ENCODE results near the gene DACH1. TPM values are rescaled to one million over a fixed set of nuclear protein-coding genes. Genes with fewer than 3 reads are reported as not detected.

Gene DACH1
- total and polyA plus RNA-seq, 2 of the 8 experiments (the other 6 are each of a cell fraction or from before 2014, with no cell fraction given): 0.12 to 0.67 TPM

- no peak overlapping the region for H3K23ac ChIP-seq (ENCODE audit: insufficient read length)
- H4K8ac ChIP-seq (ENCODE audit: extremely low read depth, insufficient read depth, low read length): no peak overlapping the region
- no peak overlapping the region for H4K91ac ChIP-seq (replicated peaks; ENCODE audit: insufficient read length, low read length)
- H3K79me2 ChIP-seq (ENCODE audit: control insufficient read depth in 1 of 2, insufficient read depth in 2 of 2, low read length in 2 of 2): no peaks in the 10 kb centered on the region
- H3K9ac ChIP-seq (replicated peaks in 1 of 4; ENCODE audit: extremely low read depth in 1 of 4, low read depth in 3 of 4, low read length in 3 of 4): no peak overlapping the region
- no peak overlapping the region for H2AK5ac ChIP-seq (ENCODE audit: low read depth, low read length)
- no peak overlapping the region for H4K5ac ChIP-seq (ENCODE audit: insufficient read length, low read depth, low read length)
- no peak overlapping the region for H2BK20ac ChIP-seq (ENCODE audit: low read length)
- no peaks in the 10 kb centered on the region for H3K36me3 ChIP-seq (ENCODE audit: control insufficient read depth in 2 of 4, insufficient read depth in 4 of 4, low read length in 3 of 4)
- no peaks in the 10 kb centered on the region; the same call in 1 of the 2 replicates for H3K23me2 ChIP-seq (ENCODE audit: low read depth, low read length)
- H3K27ac ChIP-seq (ENCODE audit: low read depth, low read length): no peak overlapping the region
- FAIRE-seq: no peak
- no peak overlapping the region for H2BK15ac ChIP-seq (ENCODE audit: low read length)
- no peak overlapping the region for H2BK12ac ChIP-seq (ENCODE audit: low read depth, low read length)
- POLR2A ChIA-PET (ENCODE audit: partially characterized antibody): no interaction called here
- no peaks in the 10 kb centered on the region for H3K9me3 ChIP-seq (ENCODE audit: insufficient read depth in 2 of 2, low read depth in 1 of 2, low read length in 1 of 2)
- no peak overlapping the region for H3K14ac ChIP-seq (ENCODE audit: insufficient read length)
- no peak overlapping the region for H3K4ac ChIP-seq (replicated peaks; ENCODE audit: insufficient read length, low read depth, low read length)
- H2BK120ac ChIP-seq (replicated peaks; ENCODE audit: low read depth, low read length): no peak overlapping the region
- H3K4me2 ChIP-seq (ENCODE audit: insufficient read depth in 1 of 2, low read depth in 2 of 2, low read length in 2 of 2): no peak overlapping the region
- DNase-seq (ENCODE audit: low read depth in 1 of 2, low spot score in 2 of 2): no peak
- no peak overlapping the region for H3K56ac ChIP-seq (replicated peaks; ENCODE audit: insufficient read length, low read depth, low read length)
- H2BK5ac ChIP-seq (ENCODE audit: low read depth, low read length): no peak overlapping the region
- CTCF ChIA-PET (ENCODE audit: partially characterized antibody): interaction anchor here (1.0 kb wide), 1 partner anchor 9 kb away, joined by 3 read pairs; no protein-coding TSS in a partner anchor
- H3K27me3 ChIP-seq (replicated peaks in 1 of 4; ENCODE audit: control insufficient read depth in 3 of 4, extremely low read depth in 1 of 4, insufficient read depth in 3 of 4, low read length in 3 of 4): no peaks in the 10 kb centered on the region
- 96% methylated on average over 4 of the region's 4 CpGs; no CpG with 5 or more reads in 1 of the 2 experiments for WGBS, 2 experiments (ENCODE audit: extremely low coverage in 1 of 2, insufficient coverage in 1 of 2, insufficient read length in 1 of 2, insufficient replicate concordance in 2 of 2, low coverage in 1 of 2, low lambda C conversion rate in 2 of 2, missing lambda C conversion rate in 1 of 2)
- no peak overlapping the region for H2AFZ ChIP-seq (ENCODE audit: low read length)
- H3K18ac ChIP-seq (ENCODE audit: extremely low read depth, low read length): no peak overlapping the region
- no peaks in the 10 kb centered on the region for H4K20me1 ChIP-seq (replicated peaks in 1 of 2; ENCODE audit: control insufficient read depth in 1 of 2, insufficient read depth in 2 of 2, low read length in 2 of 2)
- no peaks in the 10 kb centered on the region for H3K79me1 ChIP-seq (ENCODE audit: low read depth, low read length)
- H3K4me1 ChIP-seq (replicated peaks in 1 of 4; ENCODE audit: control insufficient read depth in 3 of 4, insufficient read depth in 4 of 4, low read length in 3 of 4): no peaks in the 10 kb centered on the region
- no peak overlapping the region for H3K4me3 ChIP-seq (ENCODE audit: extremely low read depth in 1 of 4, insufficient read depth in 2 of 4, low read depth in 3 of 4, low read length in 4 of 4)
- TF ChIP-seq POLR2AphosphoS5 (IDR thresholded peaks at IDR 0.05; ENCODE audit: low read depth, low read length) (no peak), SRF (IDR thresholded peaks at IDR 0.05; ENCODE audit: low read depth, low read length) (no peak), MAFK (IDR thresholded peaks at IDR 0.05; ENCODE audit: low read depth, low read length) (no peak), SIN3A (conservative IDR thresholded peaks at IDR 0.05 in 1 of 2, IDR thresholded peaks at IDR 0.05 in 1 of 2; ENCODE audit: low read depth in 1 of 2, low read length in 2 of 2) (no peak), BRCA1 (IDR thresholded peaks at IDR 0.05; ENCODE audit: low read depth, low read length) (no peak), GABPA (IDR thresholded peaks at IDR 0.05; ENCODE audit: borderline replicate concordance, insufficient read depth, low read length) (no peak), TAF7 (optimal IDR thresholded peaks at IDR 0.05; ENCODE audit: borderline replicate concordance, low read depth, low read length) (no peak), ZNF274 (IDR thresholded peaks at IDR 0.05; ENCODE audit: borderline replicate concordance, extremely low read depth, low read length) (no peak), E2F6 (IDR thresholded peaks at IDR 0.05) (no peak), CTCF (IDR thresholded peaks at IDR 0.05; ENCODE audit: control extremely low read depth in 1 of 3, insufficient read depth in 1 of 3, low read depth in 1 of 3, low read length in 3 of 3) (no peak)
These were observed 367.0 kb downstream of the DACH1 start for GRCh38 chr13:71499944-71500514.

All from H1 (cell line).